WTC11 (cell line): ENCODE data around the gene SEMA4D. TPM values are rescaled to one million over a fixed set of nuclear protein-coding genes. Genes with fewer than 3 reads are reported as not detected.

Source experiments
- ATAC-seq: fragments of 200-7000 bp; cut with Tn5 transposase; 2 replicates; pipeline ENCODE4 v1.10.0; 2021; ENCODE audit warnings: mild to moderate bottlenecking, moderate library complexity
- CTCF ChIA-PET: fragments of 300-600 bp; sonication (Branson Sonifier 250); formaldehyde crosslinking; loops from one replicate; lab custom pipeline; 2021; ENCODE audit warnings: antibody characterized with exemption; lab: Charles Lee
- POLR2A ChIA-PET: fragments of 350-600 bp; sonication (Branson Sonifier 250); formaldehyde crosslinking; loops from one replicate; lab custom pipeline; 2021; ENCODE audit warnings: antibody characterized with exemption; lab: Charles Lee
- DNase-seq: peaks from one replicate; pipeline ENCODE4 v3.0.0; 2021; ENCODE audit warnings: low spot score
- H3K27ac Mint-ChIP-seq: 2 replicates; pipeline ENCODE4 v1.8.0; 2021; ENCODE audit warnings: mixed read lengths
- H3K27me3 Mint-ChIP-seq: 2 replicates; pipeline ENCODE4 v1.8.0; 2021; ENCODE audit warnings: low read depth, mild to moderate bottlenecking, moderate library complexity, mixed read lengths
- H3K36me3 Mint-ChIP-seq: 2 replicates; pipeline ENCODE4 v1.8.0; 2021; ENCODE audit warnings: mixed read lengths
- H3K4me1 Mint-ChIP-seq: 2 replicates; pipeline ENCODE4 v1.8.0; 2022; ENCODE audit warnings: mixed read lengths
- H3K4me3 Mint-ChIP-seq: 2 replicates; pipeline ENCODE4 v1.8.0; 2021; ENCODE audit warnings: mild to moderate bottlenecking, moderate library complexity, mixed read lengths
- H3K9me3 Mint-ChIP-seq: 2 replicates; pipeline ENCODE4 v1.8.0; 2021; ENCODE audit warnings: mixed read lengths
- ELF4 ChIP-seq: sonication (generic); formaldehyde crosslinking; IDR thresholded peaks from 2 replicates; pipeline ENCODE4 v1.8.1; 2022; ENCODE audit warnings: low read depth, mild to moderate bottlenecking, moderate library complexity, missing genetic modification reagents
- FOXJ3 ChIP-seq: sonication (generic); formaldehyde crosslinking; IDR thresholded peaks from 2 replicates; pipeline ENCODE4 v1.9.0; 2021; ENCODE audit warnings: missing genetic modification reagents, mild to moderate bottlenecking, borderline replicate concordance
- GABPB1 ChIP-seq: sonication (generic); formaldehyde crosslinking; IDR thresholded peaks from 2 replicates; pipeline ENCODE4 v1.8.1; 2023; ENCODE audit warnings: mild to moderate bottlenecking, missing genetic modification reagents
- HMGA2 ChIP-seq: fragments of 250-450 bp; sonication (Bioruptor Pico); IDR thresholded peaks from 2 replicates; pipeline ENCODE4 v1.4.0; 2021; ENCODE audit warnings: mild to moderate bottlenecking, moderate library complexity
- PRRX2 ChIP-seq: fragments of 250-450 bp; sonication (Bioruptor Pico); IDR thresholded peaks from 2 replicates; pipeline ENCODE4 v1.8.0; 2021; ENCODE audit warnings: mild to moderate bottlenecking
- SMAD4 ChIP-seq: sonication (generic); formaldehyde crosslinking; IDR thresholded peaks from 2 replicates; pipeline ENCODE4 v1.8.0; 2022; ENCODE audit warnings: mild to moderate bottlenecking, missing genetic modification reagents
- TEAD1 ChIP-seq: sonication (generic); formaldehyde crosslinking; IDR thresholded peaks from 2 replicates; pipeline ENCODE4 v1.8.0; 2022; ENCODE audit warnings: mild to moderate bottlenecking, missing genetic modification reagents
- ZNF416 ChIP-seq: fragments of 250-450 bp; sonication (Bioruptor Pico); IDR thresholded peaks from 2 replicates; pipeline ENCODE4 v1.9.0; 2021; ENCODE audit warnings: mild to moderate bottlenecking, inconsistent platforms
- ZNF671 ChIP-seq: fragments of 250-450 bp; sonication (Bioruptor Pico); IDR thresholded peaks from 2 replicates; pipeline ENCODE4 v1.8.0; 2021; ENCODE audit warnings: mild to moderate bottlenecking
- total RNA-seq: library from RNA; stranded (reverse); gene quantifications from 3 replicates; pipeline ENCODE4 v1.2.3, GENCODE V29; 2021
- TF ChIP-seq, protein P1 (sequence below): fragments of 250-450 bp; sonication (Bioruptor Pico); conservative IDR thresholded peaks from 2 replicates; pipeline ENCODE4 v1.9.0; 2021; ENCODE audit warnings: mild to moderate bottlenecking
- TF ChIP-seq, protein P2 (sequence below): sonication (generic); formaldehyde crosslinking; IDR thresholded peaks from 2 replicates; pipeline ENCODE4 v1.8.0; 2022; ENCODE audit warnings: missing genetic modification reagents
- TF ChIP-seq, protein P3 (sequence below): sonication (generic); formaldehyde crosslinking; IDR thresholded peaks from 2 replicates; pipeline ENCODE4 v1.8.1; 2023; ENCODE audit warnings: mild to moderate bottlenecking, missing genetic modification reagents
- TF ChIP-seq, protein P4 (sequence below): sonication (generic); formaldehyde crosslinking; IDR thresholded peaks from 2 replicates; pipeline ENCODE4 v1.8.1; 2023; ENCODE audit warnings: mild to moderate bottlenecking, missing genetic modification reagents
- TF ChIP-seq, protein P5 (sequence below): sonication (generic); formaldehyde crosslinking; IDR thresholded peaks from 2 replicates; pipeline ENCODE4 v1.8.0; 2022; ENCODE audit warnings: mild to moderate bottlenecking, missing genetic modification reagents
- TF ChIP-seq, protein P6 (sequence below): fragments of 250-450 bp; sonication (Bioruptor Pico); IDR thresholded peaks from 2 replicates; pipeline ENCODE4 v1.8.0; 2021; ENCODE audit warnings: mild to moderate bottlenecking

SEMA4D gene
- total RNA-seq, 1 experiment from 2014 or later, result 67.8 TPM

DNA sequence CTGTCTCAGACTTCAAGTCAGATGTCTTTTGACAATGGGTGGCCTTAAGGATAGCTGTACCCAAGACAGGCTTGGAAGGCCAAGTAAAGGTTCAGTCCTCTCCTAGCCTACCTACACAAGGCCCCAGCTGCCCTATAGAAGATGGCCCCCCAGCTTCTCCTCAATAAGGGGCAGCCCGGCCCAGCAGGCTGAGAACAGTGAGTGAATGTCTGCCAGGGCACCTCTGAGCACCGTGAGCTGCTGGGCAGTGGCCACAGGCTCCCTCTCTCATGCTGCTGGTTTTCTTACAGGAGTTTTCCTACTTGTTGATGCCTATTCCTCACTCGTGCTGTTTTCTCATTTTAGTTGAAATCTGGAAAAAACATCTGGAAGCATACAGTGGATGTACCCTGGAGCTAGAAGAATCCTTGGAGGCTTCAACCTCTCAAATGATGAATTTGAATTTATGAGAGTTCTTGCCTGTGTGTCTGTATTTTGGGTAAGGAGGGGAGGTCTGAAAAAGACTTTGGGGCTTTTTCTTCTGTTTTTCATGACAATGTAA lies 139.5 kb downstream of the SEMA4D start:
- Mint-ChIP-seq H3K27me3 (no peaks in the 10 kb centered on the region), H3K4me1 (no peaks in the 10 kb centered on the region), H3K9me3 (no peaks in the 10 kb centered on the region), H3K27ac (no peak overlapping the region), H3K4me3 (no peak overlapping the region), H3K36me3 (peaks cover 78% of the 10 kb centered on the region)
- POLR2A ChIA-PET, result no interaction called here
- CTCF ChIA-PET, result no interaction called here
- ATAC-seq (no peak), DNase-seq (no peak)
- TF ChIP-seq, protein P1, sequence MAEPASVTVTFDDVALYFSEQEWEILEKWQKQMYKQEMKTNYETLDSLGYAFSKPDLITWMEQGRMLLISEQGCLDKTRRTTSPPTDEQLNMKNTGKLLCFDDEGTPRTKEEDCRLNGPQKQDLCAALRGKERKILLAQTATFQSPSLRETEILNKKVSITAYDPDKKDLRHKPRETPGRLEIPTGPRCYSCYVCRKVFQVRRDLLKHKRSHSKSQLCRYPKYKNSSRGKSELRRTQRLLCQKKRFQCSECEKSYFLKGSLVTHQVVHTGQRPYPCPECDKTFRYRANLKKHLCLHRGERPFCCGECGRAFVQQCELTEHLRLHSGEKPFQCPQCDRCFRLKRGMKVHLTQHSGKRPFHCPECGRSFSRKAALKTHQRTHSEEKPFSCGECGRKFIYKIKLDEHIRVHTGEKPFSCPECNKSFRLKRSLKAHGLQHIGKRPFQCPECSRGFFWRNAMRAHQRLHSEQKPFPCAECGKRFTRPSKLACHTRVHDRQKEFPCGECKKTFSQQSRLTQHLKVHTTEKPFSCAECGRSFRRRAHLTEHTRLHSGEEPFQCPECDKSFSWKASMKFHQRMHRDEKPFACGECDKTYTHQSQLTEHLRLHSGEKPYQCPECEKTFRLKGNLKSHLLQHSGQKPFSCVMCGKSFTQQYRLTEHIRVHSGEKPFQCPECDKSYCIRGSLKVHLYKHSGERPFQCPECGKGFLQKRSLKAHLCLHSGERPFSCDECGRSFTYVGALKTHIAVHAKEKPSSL (CRISPR knock-in tag), result no peak
- TF ChIP-seq TEAD1 (CRISPR knock-in tag) (no peak), ZNF416 (CRISPR knock-in tag) (no peak), FOXJ3 (CRISPR knock-in tag) (no peak)

DNA sequence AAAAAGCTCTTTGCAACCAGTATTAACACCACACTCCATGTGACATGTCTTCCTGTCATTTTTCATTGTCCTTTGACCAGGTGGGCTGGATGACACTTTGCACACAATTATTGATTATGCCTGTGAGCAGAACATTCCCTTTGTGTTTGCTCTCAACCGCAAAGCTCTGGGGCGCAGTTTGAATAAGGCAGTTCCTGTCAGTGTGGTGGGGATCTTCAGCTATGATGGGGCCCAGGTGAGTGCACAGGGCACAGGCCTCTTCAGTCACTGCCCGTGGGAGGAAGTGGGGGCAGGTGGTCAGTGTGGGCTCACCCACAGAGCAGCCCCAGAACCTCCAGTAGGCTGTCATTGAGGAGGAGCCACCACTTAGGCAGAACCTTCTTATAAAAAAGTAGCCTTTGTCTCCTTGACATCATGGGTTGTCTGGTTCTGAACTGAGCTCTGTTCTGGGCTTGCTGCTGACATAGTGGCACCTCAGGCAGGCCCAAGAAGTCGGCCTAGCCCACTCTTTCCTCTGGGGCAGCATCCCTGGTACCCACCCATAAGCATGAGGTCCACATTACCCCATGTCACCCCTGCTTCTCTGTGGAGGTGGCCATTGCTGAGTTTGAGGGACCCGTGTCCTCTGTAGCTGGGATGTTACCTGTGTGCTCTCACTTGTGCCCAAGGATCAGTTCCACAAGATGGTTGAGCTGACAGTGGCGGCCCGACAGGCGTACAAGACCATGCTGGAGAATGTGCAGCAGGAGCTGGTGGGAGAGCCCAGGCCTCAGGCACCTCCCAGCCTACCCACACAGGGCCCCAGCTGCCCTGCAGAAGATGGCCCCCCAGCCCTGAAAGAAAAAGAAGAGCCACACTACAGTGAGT lies 140.3 kb downstream of the SEMA4D start:
- H3K4me3 Mint-ChIP-seq, result no peak overlapping the region
- no peak overlapping the region for H3K27ac Mint-ChIP-seq
- peaks cover 81% of the 10 kb centered on the region for H3K36me3 Mint-ChIP-seq
- TF ChIP-seq SMAD4 (CRISPR knock-in tag) (no peak), GABPB1 (CRISPR knock-in tag) (peak; percentile 42; the same call in 1 of the 2 replicates)
- no peak for DNase-seq
- POLR2A ChIA-PET, result no interaction called here
- CTCF ChIA-PET, result no interaction called here
- no peaks in the 10 kb centered on the region for H3K27me3 Mint-ChIP-seq
- no peaks in the 10 kb centered on the region for H3K4me1 Mint-ChIP-seq
- H3K9me3 Mint-ChIP-seq, result no peaks in the 10 kb centered on the region
- no peak for ATAC-seq

DNA sequence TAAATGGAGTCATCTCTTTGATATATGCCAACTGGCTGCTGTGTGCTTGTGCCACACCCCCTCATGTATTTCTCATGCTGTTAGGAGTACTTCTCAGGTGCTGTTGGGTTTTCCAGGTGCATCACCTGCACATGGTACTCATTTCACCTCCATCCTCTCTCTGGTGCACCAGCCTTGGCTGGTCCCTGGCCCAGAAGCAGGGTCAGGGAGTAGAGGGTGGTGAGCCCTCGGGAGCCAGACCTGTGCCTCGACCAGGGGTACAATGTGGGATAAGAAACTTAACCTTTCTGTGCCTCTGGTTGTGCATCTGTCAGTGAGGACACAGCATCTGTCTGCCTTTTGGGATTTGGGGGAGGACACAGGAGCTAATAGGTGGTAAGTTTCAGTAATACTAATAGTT lies 141.1 kb downstream of the SEMA4D start:
- ChIA-PET CTCF (no interaction called here), POLR2A (no interaction called here)
- H3K4me3 Mint-ChIP-seq, result no peak overlapping the region
- TF ChIP-seq, protein P1 (CRISPR knock-in tag), result no peak
- TF ChIP-seq PRRX2 (CRISPR knock-in tag), result no peak
- TF ChIP-seq, protein P2, sequence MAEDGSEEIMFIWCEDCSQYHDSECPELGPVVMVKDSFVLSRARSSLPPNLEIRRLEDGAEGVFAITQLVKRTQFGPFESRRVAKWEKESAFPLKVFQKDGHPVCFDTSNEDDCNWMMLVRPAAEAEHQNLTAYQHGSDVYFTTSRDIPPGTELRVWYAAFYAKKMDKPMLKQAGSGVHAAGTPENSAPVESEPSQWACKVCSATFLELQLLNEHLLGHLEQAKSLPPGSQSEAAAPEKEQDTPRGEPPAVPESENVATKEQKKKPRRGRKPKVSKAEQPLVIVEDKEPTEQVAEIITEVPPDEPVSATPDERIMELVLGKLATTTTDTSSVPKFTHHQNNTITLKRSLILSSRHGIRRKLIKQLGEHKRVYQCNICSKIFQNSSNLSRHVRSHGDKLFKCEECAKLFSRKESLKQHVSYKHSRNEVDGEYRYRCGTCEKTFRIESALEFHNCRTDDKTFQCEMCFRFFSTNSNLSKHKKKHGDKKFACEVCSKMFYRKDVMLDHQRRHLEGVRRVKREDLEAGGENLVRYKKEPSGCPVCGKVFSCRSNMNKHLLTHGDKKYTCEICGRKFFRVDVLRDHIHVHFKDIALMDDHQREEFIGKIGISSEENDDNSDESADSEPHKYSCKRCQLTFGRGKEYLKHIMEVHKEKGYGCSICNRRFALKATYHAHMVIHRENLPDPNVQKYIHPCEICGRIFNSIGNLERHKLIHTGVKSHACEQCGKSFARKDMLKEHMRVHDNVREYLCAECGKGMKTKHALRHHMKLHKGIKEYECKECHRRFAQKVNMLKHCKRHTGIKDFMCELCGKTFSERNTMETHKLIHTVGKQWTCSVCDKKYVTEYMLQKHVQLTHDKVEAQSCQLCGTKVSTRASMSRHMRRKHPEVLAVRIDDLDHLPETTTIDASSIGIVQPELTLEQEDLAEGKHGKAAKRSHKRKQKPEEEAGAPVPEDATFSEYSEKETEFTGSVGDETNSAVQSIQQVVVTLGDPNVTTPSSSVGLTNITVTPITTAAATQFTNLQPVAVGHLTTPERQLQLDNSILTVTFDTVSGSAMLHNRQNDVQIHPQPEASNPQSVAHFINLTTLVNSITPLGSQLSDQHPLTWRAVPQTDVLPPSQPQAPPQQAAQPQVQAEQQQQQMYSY, result no peak
- TF ChIP-seq, protein P3, sequence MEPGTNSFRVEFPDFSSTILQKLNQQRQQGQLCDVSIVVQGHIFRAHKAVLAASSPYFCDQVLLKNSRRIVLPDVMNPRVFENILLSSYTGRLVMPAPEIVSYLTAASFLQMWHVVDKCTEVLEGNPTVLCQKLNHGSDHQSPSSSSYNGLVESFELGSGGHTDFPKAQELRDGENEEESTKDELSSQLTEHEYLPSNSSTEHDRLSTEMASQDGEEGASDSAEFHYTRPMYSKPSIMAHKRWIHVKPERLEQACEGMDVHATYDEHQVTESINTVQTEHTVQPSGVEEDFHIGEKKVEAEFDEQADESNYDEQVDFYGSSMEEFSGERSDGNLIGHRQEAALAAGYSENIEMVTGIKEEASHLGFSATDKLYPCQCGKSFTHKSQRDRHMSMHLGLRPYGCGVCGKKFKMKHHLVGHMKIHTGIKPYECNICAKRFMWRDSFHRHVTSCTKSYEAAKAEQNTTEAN (CRISPR knock-in tag), result no peak
- TF ChIP-seq ZNF671 (CRISPR knock-in tag), result no peak
- TF ChIP-seq ELF4 (CRISPR knock-in tag), result no peak
- TF ChIP-seq HMGA2 (CRISPR knock-in tag), result no peak
- TF ChIP-seq, protein P4, sequence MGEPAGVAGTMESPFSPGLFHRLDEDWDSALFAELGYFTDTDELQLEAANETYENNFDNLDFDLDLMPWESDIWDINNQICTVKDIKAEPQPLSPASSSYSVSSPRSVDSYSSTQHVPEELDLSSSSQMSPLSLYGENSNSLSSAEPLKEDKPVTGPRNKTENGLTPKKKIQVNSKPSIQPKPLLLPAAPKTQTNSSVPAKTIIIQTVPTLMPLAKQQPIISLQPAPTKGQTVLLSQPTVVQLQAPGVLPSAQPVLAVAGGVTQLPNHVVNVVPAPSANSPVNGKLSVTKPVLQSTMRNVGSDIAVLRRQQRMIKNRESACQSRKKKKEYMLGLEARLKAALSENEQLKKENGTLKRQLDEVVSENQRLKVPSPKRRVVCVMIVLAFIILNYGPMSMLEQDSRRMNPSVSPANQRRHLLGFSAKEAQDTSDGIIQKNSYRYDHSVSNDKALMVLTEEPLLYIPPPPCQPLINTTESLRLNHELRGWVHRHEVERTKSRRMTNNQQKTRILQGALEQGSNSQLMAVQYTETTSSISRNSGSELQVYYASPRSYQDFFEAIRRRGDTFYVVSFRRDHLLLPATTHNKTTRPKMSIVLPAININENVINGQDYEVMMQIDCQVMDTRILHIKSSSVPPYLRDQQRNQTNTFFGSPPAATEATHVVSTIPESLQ (CRISPR knock-in tag), result no peak
- TF ChIP-seq, protein P5, sequence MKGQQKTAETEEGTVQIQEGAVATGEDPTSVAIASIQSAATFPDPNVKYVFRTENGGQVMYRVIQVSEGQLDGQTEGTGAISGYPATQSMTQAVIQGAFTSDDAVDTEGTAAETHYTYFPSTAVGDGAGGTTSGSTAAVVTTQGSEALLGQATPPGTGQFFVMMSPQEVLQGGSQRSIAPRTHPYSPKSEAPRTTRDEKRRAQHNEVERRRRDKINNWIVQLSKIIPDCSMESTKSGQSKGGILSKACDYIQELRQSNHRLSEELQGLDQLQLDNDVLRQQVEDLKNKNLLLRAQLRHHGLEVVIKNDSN (CRISPR knock-in tag), result no peak
- TF ChIP-seq, protein P6, sequence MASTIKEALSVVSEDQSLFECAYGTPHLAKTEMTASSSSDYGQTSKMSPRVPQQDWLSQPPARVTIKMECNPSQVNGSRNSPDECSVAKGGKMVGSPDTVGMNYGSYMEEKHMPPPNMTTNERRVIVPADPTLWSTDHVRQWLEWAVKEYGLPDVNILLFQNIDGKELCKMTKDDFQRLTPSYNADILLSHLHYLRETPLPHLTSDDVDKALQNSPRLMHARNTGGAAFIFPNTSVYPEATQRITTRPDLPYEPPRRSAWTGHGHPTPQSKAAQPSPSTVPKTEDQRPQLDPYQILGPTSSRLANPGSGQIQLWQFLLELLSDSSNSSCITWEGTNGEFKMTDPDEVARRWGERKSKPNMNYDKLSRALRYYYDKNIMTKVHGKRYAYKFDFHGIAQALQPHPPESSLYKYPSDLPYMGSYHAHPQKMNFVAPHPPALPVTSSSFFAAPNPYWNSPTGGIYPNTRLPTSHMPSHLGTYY, result no peak

More for the DNA sequence above, 141.1 kb downstream of the SEMA4D start:
- Mint-ChIP-seq H3K9me3 (no peaks in the 10 kb centered on the region), H3K36me3 (peaks cover 88% of the 10 kb centered on the region), H3K4me1 (no peaks in the 10 kb centered on the region), H3K27me3 (no peaks in the 10 kb centered on the region), H3K27ac (no peak overlapping the region)
- DNase-seq (no peak), ATAC-seq (no peak)
